Activated CD8-positive, alpha-beta T cell treated with anti-CD3 and anti-CD28 coated beads for 36 hours (primary cell): Measurements from ENCODE around the gene IL22RA2. TPM values are rescaled to one million over a fixed set of nuclear protein-coding genes. Genes with fewer than 3 reads are reported as not detected.

ENCODE experiments used
- ATAC-seq: fragments of 200-7000 bp; cut with Tn5 transposase; one replicate; pipeline ENCODE4 v1.10.0; 2021; ENCODE audit warnings: mild to moderate bottlenecking, moderate library complexity
- CTCF ChIA-PET: fragments of 350-600 bp; sonication (Branson Sonifier 250); formaldehyde crosslinking; loops from one replicate; lab custom pipeline; 2021; ENCODE audit warnings: antibody characterized with exemption; lab: Charles Lee
- POLR2A ChIA-PET: fragments of 350-600 bp; sonication (Branson Sonifier 250); formaldehyde crosslinking; loops from one replicate; lab custom pipeline; 2021; ENCODE audit warnings: antibody characterized with exemption; lab: Charles Lee
- DNase-seq: peaks from one replicate; pipeline ENCODE4 v3.0.0-alpha.2; 2020
- H3K27ac Mint-ChIP-seq: one replicate; pipeline ENCODE4 v1.8.0; 2021; ENCODE audit warnings: mild to moderate bottlenecking, mixed read lengths
- H3K27me3 Mint-ChIP-seq: one replicate; pipeline ENCODE4 v1.8.0; 2021; ENCODE audit warnings: mixed read lengths
- H3K36me3 Mint-ChIP-seq: one replicate; pipeline ENCODE4 v1.8.0; 2021; ENCODE audit warnings: low read depth, mixed read lengths
- H3K4me1 Mint-ChIP-seq: one replicate; pipeline ENCODE4 v1.8.0; 2021; ENCODE audit warnings: low read depth, mixed read lengths
- H3K4me3 Mint-ChIP-seq: one replicate; pipeline ENCODE4 v1.8.0; 2021; ENCODE audit warnings: mild to moderate bottlenecking, moderate library complexity, mixed read lengths
- H3K9me3 Mint-ChIP-seq: one replicate; pipeline ENCODE4 v1.8.0; 2021; ENCODE audit warnings: mixed read lengths
- intact Hi-C: fragments of 100-400 bp; cut with micrococcal nuclease; formaldehyde crosslinking; loops from one replicate; pipeline ENCODE4 v1.10.0; 2022
- total RNA-seq, 2 experiments: library from RNA; stranded (reverse); gene quantifications; one replicate each; pipeline ENCODE4 v1.2.3, GENCODE V29; 2021
- TF ChIP-seq, protein P1 (sequence below): fragments of 200-600 bp; IDR thresholded peaks from one replicate; pipeline ENCODE4 v1.8.0; 2022; ENCODE audit warnings: antibody characterized with exemption, mild to moderate bottlenecking

IL22RA2 gene
- total RNA-seq, 2 experiments from 2014 or later, result not detected

GRCh38 chr6:137134483-137134882, 39.0 kb downstream of the IL22RA2 start:
- peaks cover 9% of the 10 kb centered on the region for H3K27me3 Mint-ChIP-seq
- no peak overlapping the region for H3K4me3 Mint-ChIP-seq
- H3K27ac Mint-ChIP-seq, result no peak overlapping the region
- ATAC-seq (no peak), DNase-seq (no peak)
- TF ChIP-seq, protein P1, sequence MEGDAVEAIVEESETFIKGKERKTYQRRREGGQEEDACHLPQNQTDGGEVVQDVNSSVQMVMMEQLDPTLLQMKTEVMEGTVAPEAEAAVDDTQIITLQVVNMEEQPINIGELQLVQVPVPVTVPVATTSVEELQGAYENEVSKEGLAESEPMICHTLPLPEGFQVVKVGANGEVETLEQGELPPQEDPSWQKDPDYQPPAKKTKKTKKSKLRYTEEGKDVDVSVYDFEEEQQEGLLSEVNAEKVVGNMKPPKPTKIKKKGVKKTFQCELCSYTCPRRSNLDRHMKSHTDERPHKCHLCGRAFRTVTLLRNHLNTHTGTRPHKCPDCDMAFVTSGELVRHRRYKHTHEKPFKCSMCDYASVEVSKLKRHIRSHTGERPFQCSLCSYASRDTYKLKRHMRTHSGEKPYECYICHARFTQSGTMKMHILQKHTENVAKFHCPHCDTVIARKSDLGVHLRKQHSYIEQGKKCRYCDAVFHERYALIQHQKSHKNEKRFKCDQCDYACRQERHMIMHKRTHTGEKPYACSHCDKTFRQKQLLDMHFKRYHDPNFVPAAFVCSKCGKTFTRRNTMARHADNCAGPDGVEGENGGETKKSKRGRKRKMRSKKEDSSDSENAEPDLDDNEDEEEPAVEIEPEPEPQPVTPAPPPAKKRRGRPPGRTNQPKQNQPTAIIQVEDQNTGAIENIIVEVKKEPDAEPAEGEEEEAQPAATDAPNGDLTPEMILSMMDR, result no peak
- no peaks in the 10 kb centered on the region for H3K36me3 Mint-ChIP-seq
- intact Hi-C loops, result no loop called here
- ChIA-PET CTCF (interaction anchor here (0.9 to 1.5 kb wide), 2 partner anchors 10 to 40 kb away, joined by 3 read pairs; no protein-coding TSS in a partner anchor), POLR2A (no interaction called here)
- no peaks in the 10 kb centered on the region for H3K4me1 Mint-ChIP-seq
- peaks cover 9% of the 10 kb centered on the region for H3K9me3 Mint-ChIP-seq

GRCh38 chr6:137133122-137133521, 40.3 kb downstream of the IL22RA2 start:
- POLR2A ChIA-PET, result no interaction called here
- TF ChIP-seq, protein P1, result no peak
- CTCF ChIA-PET, result no interaction called here
- H3K9me3 Mint-ChIP-seq, result peaks cover 9% of the 10 kb centered on the region
- no peak overlapping the region for H3K4me3 Mint-ChIP-seq
- H3K27me3 Mint-ChIP-seq, result peaks cover 9% of the 10 kb centered on the region
- H3K27ac Mint-ChIP-seq, result no peak overlapping the region
- H3K36me3 Mint-ChIP-seq, result no peaks in the 10 kb centered on the region
- DNase-seq (no peak), ATAC-seq (no peak)
- intact Hi-C loops, result no loop called here
- no peaks in the 10 kb centered on the region for H3K4me1 Mint-ChIP-seq

DNA sequence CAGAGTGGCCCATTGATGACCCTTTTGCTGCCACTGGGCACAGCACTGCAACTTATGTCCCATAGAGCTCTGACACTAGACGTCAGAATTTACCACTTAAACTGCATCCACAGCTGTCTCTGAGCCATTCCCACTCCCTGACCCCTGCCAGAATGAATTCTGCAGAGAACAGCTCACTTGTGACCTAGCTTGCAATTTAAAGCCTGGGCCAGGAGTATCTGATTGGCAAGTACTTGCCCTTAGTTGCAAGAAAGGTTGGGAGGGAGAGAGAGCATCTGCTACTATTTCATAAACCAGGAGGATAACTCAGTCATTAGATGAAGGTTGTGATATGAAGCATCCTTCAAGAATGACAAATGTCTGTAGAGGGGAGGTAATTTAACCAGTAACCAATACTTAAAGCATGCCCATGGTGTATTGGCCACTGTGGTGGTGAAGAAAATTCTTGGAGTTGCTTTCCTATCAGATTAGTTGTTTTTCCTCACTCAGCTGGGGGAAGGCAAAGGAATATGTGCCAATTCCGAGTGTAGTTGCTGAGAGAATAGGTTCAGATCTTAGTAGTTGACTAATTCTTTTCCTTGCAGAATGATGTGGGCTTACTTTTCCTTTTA, 46.5 kb downstream of the IL22RA2 start:
- CTCF ChIA-PET, result no interaction called here
- peaks cover 5% of the 10 kb centered on the region for H3K27me3 Mint-ChIP-seq
- no peak overlapping the region for H3K4me3 Mint-ChIP-seq
- POLR2A ChIA-PET, result no interaction called here
- DNase-seq, result no peak
- no peaks in the 10 kb centered on the region for H3K9me3 Mint-ChIP-seq
- ATAC-seq, result no peak
- intact Hi-C loops, result no loop called here
- TF ChIP-seq, protein P1, result no peak
- H3K36me3 Mint-ChIP-seq, result no peaks in the 10 kb centered on the region
- no peaks in the 10 kb centered on the region for H3K4me1 Mint-ChIP-seq
- no peak overlapping the region for H3K27ac Mint-ChIP-seq

DNA sequence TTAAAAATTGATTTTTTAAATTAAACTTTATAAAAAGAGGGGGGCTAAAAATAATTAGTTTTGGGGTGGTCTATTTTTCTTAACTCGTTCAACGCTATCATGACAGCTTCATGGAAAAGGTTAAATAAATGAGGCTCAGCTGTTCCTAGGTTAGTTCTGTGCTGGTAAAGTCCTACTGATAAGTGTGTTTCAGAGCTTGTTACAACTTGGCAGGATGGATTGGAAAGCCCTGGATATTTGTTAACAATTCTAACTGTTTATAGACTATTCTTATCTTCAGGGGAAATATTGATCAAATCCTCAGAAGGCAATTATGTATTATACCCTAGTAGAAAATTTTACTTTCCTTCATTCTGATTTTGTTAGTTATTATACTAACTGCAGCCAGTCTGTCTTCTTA, 50.4 kb downstream of the IL22RA2 start:
- no peak overlapping the region for H3K27ac Mint-ChIP-seq
- ChIA-PET POLR2A (no interaction called here), CTCF (interaction anchor here (0.6 kb wide), 1 partner anchor 8 kb away, joined by 3 read pairs; no protein-coding TSS in a partner anchor)
- TF ChIP-seq, protein P1, result no peak
- H3K36me3 Mint-ChIP-seq, result no peaks in the 10 kb centered on the region
- intact Hi-C loops, result no loop called here
- H3K4me3 Mint-ChIP-seq, result no peak overlapping the region
- no peaks in the 10 kb centered on the region for H3K27me3 Mint-ChIP-seq
- H3K9me3 Mint-ChIP-seq, result peaks cover 11% of the 10 kb centered on the region
- DNase-seq (no peak), ATAC-seq (no peak)
- peaks cover 3% of the 10 kb centered on the region for H3K4me1 Mint-ChIP-seq

- Mint-ChIP-seq H3K27ac (no peak overlapping the region), H3K27me3 (no peaks in the 10 kb centered on the region), H3K36me3 (no peaks in the 10 kb centered on the region), H3K9me3 (peaks cover 13% of the 10 kb centered on the region), H3K4me1 (peaks cover 3% of the 10 kb centered on the region), H3K4me3 (no peak overlapping the region)
- intact Hi-C loops, result no loop called here
- ATAC-seq (no peak), DNase-seq (no peak)
- TF ChIP-seq, protein P1, result no peak
- ChIA-PET CTCF (no interaction called here), POLR2A (no interaction called here)
These were observed 50.8 kb downstream of the IL22RA2 start for GRCh38 chr6:137122612-137123011.
